ENCODE measurements around the gene ACSS1.

DNA sequence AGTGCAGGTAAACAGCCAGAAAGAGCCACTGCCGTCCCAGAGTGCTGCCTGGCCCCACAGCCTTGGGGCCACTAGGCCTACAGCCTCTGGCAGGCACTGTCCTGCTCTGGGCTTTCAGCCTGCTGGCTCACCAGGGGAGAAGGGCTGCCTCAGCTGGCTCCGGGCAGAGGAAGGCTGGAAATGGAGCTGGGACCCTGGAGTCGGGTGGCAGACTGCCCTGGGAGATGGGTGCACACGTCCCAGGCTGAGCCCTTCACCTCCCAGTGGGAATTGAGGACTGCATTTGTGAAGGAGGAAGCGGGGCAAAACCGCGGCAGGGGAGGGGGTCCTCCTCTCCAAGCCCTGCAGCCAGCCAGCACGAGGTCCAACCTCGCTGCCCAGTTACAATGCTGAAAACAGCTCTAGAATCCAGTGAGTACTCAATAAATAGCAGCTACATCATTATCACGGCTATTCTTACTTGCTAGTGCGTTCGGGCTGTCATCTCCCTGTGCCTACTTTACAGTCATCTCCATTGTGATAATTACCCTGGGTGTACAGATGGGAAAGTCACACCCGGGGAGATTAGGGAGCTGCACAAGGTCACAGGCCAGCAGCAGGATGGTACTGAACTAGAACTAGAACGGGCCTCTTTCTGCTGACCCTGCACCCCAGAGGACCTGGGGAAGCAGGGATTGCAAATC lies 13.1 kb downstream of the ACSS1 start:
- TF ChIP-seq POLR2AphosphoS5 (IDR thresholded peaks at IDR 0.05; ENCODE audit: low read depth): no peak
- TF ChIP-seq, protein P1, sequence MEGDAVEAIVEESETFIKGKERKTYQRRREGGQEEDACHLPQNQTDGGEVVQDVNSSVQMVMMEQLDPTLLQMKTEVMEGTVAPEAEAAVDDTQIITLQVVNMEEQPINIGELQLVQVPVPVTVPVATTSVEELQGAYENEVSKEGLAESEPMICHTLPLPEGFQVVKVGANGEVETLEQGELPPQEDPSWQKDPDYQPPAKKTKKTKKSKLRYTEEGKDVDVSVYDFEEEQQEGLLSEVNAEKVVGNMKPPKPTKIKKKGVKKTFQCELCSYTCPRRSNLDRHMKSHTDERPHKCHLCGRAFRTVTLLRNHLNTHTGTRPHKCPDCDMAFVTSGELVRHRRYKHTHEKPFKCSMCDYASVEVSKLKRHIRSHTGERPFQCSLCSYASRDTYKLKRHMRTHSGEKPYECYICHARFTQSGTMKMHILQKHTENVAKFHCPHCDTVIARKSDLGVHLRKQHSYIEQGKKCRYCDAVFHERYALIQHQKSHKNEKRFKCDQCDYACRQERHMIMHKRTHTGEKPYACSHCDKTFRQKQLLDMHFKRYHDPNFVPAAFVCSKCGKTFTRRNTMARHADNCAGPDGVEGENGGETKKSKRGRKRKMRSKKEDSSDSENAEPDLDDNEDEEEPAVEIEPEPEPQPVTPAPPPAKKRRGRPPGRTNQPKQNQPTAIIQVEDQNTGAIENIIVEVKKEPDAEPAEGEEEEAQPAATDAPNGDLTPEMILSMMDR (IDR thresholded peaks at IDR 0.05; ENCODE audit: insufficient read depth, low read length): no peak
- TF ChIP-seq, protein P2, sequence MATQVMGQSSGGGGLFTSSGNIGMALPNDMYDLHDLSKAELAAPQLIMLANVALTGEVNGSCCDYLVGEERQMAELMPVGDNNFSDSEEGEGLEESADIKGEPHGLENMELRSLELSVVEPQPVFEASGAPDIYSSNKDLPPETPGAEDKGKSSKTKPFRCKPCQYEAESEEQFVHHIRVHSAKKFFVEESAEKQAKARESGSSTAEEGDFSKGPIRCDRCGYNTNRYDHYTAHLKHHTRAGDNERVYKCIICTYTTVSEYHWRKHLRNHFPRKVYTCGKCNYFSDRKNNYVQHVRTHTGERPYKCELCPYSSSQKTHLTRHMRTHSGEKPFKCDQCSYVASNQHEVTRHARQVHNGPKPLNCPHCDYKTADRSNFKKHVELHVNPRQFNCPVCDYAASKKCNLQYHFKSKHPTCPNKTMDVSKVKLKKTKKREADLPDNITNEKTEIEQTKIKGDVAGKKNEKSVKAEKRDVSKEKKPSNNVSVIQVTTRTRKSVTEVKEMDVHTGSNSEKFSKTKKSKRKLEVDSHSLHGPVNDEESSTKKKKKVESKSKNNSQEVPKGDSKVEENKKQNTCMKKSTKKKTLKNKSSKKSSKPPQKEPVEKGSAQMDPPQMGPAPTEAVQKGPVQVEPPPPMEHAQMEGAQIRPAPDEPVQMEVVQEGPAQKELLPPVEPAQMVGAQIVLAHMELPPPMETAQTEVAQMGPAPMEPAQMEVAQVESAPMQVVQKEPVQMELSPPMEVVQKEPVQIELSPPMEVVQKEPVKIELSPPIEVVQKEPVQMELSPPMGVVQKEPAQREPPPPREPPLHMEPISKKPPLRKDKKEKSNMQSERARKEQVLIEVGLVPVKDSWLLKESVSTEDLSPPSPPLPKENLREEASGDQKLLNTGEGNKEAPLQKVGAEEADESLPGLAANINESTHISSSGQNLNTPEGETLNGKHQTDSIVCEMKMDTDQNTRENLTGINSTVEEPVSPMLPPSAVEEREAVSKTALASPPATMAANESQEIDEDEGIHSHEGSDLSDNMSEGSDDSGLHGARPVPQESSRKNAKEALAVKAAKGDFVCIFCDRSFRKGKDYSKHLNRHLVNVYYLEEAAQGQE (IDR thresholded peaks at IDR 0.05; ENCODE audit: insufficient replicate concordance, low read depth): no peak
